ENCODE data around the gene BBOF1. TPM values are rescaled to one million over a fixed set of nuclear protein-coding genes. Genes with fewer than 3 reads are reported as not detected.

Gene BBOF1
- total RNA-seq (2022; extraction: Qiagen RNA extraction) = 2.8 to 4.2 TPM (median 3.2 TPM) in 5 replicates

GRCh38 chr14:74018586-74019407 is at the start of gene BBOF1, which contains the start of gene ENTPD5:
TSS of gene BBOF1 (plus strand) at chr14:74019349. CDS start at chr14:74019479, 130 bp downstream.
TSS of gene ENTPD5 (minus strand) at chr14:74019288. CDS start at chr14:73988102, 31,186 bp downstream.

GRCh38 chr14:74084277-74085046 is 65.3 kb downstream of the BBOF1 start, which contains the start of the genes ALDH6A1 and LIN52:
TSS of gene ALDH6A1 (minus strand) at chr14:74084453. CDS start at chr14:74084394, 59 bp downstream.
TSS of gene LIN52 (plus strand) at chr14:74084956. CDS start at chr14:74084975, 19 bp downstream.

Other genes with a start within 250 kb of the BBOF1 start
- 7.5 to 8.8 TPM (median 8.2 TPM) in 5 replicates for gene PTGR2, start 167.5 kb upstream of the BBOF1 start, total RNA-seq (2022; extraction: Qiagen RNA extraction)
- gene ZNF410, start 132.5 kb upstream of the BBOF1 start, total RNA-seq (2022; extraction: Qiagen RNA extraction) = 43.9 to 56.6 TPM (median 44.3 TPM) in 5 replicates
- 1.4 to 1.9 TPM (median 1.7 TPM) in 5 replicates for gene FAM161B, start 69.3 kb upstream of the BBOF1 start, total RNA-seq (2022; extraction: Qiagen RNA extraction)
- 22.1 to 26.9 TPM (median 25.9 TPM) in 5 replicates for gene COQ6, start 69.0 kb upstream of the BBOF1 start, total RNA-seq (2022; extraction: Qiagen RNA extraction)
- 5.1 to 6.5 TPM (median 5.9 TPM) in 5 replicates for gene ENTPD5, start 61 bp upstream of the BBOF1 start, total RNA-seq (2022; extraction: Qiagen RNA extraction)
- gene ALDH6A1, start 65.1 kb downstream of the BBOF1 start, total RNA-seq (2022; extraction: Qiagen RNA extraction) = 2.0 to 3.1 TPM (median 2.6 TPM) in 5 replicates
- 3.7 to 6.9 TPM (median 4.2 TPM) in 5 replicates for gene LIN52, start 65.6 kb downstream of the BBOF1 start, total RNA-seq (2022; extraction: Qiagen RNA extraction)
- gene VSX2, start 220.1 kb downstream of the BBOF1 start, total RNA-seq (2022; extraction: Qiagen RNA extraction) = not detected in 5 replicates